ENCODE measurements around the gene SLC41A1.
"Not testable (repeated sequence)": the region's sequence is repeated elsewhere in the genome, so short reads cannot be mapped to it uniquely, and the experiment has no call there.

DNA sequence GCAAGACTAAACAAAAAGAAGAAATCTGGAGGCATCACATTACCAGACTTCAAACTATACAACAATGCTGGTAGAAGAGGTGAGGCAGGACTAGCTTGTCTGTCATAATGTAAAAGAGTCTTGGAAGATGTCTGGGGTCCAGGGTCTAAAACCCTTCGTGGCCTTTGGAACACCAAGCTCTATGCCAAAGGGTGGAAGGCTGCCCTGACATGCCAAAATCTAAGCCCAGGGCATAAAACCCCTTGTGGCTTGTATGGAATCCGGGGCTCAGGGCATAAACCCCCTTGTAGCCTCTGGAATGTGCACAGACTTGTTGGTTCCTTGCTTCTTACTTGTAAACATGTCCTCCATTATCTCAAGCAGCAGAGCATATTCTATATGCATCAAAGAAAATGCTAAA, 44.5 kb upstream of the SLC41A1 start:
- TF ChIP-seq, protein P1, sequence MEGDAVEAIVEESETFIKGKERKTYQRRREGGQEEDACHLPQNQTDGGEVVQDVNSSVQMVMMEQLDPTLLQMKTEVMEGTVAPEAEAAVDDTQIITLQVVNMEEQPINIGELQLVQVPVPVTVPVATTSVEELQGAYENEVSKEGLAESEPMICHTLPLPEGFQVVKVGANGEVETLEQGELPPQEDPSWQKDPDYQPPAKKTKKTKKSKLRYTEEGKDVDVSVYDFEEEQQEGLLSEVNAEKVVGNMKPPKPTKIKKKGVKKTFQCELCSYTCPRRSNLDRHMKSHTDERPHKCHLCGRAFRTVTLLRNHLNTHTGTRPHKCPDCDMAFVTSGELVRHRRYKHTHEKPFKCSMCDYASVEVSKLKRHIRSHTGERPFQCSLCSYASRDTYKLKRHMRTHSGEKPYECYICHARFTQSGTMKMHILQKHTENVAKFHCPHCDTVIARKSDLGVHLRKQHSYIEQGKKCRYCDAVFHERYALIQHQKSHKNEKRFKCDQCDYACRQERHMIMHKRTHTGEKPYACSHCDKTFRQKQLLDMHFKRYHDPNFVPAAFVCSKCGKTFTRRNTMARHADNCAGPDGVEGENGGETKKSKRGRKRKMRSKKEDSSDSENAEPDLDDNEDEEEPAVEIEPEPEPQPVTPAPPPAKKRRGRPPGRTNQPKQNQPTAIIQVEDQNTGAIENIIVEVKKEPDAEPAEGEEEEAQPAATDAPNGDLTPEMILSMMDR (IDR thresholded peaks at IDR 0.05; ENCODE audit: insufficient read depth, low read depth, low read length): not testable (repeated sequence)
- TF ChIP-seq EZH2 (IDR thresholded peaks at IDR 0.05; ENCODE audit: insufficient read depth, low read length): not testable (repeated sequence)
